ENCODE measurements around the gene THOC3.
"Not testable (repeated sequence)": the region's sequence is repeated elsewhere in the genome, so short reads cannot be mapped to it uniquely, and the experiment has no call there.

Gene THOC3, protein sequence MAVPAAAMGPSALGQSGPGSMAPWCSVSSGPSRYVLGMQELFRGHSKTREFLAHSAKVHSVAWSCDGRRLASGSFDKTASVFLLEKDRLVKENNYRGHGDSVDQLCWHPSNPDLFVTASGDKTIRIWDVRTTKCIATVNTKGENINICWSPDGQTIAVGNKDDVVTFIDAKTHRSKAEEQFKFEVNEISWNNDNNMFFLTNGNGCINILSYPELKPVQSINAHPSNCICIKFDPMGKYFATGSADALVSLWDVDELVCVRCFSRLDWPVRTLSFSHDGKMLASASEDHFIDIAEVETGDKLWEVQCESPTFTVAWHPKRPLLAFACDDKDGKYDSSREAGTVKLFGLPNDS

DNA sequence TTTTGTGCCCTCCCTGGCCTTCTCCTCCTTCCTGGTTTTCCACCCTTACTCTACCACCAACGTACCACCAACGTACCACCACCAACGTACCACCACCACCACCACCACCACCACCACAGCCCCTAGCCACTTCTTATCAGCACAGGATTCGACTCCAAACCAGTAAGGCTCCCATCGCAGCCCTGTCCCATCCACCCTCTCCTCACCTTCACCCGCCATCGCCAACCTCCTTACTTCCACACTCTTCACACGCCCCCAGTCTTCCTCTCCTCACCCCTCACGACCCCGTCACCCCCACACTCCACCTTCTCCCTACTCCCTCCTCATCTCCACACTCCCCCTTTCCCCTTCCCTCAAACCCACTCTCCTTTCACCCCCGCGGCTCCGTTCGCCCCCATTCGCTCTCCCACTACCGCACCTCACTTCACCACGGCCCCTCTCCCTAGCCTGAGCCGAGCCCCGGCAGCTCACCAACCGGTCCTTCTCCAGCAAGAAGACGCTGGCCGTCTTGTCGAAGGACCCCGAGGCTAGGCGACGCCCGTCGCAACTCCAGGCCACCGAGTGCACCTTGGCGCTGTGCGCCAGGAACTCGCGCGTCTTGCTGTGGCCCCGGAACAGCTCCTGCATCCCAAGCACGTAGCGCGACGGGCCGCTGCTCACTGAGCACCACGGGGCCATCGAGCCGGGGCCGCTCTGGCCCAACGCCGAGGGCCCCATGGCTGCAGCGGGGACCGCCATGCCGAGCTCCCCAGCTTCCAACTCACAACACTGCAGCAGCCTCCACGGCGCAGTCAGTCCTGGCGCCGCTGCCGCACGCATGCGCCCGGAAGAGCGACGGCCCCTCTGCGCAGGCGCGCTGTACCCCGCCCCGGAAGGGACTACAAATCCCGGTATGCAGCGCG, at the start of gene THOC3:
THOC3 (minus strand) TSS at position 845 of the 902 bp plus-strand sequence; CDS start at position 738, 107 bp downstream.
- peak; percentile 45 for DNase-seq (ENCODE audit: low spot score)

DNA sequence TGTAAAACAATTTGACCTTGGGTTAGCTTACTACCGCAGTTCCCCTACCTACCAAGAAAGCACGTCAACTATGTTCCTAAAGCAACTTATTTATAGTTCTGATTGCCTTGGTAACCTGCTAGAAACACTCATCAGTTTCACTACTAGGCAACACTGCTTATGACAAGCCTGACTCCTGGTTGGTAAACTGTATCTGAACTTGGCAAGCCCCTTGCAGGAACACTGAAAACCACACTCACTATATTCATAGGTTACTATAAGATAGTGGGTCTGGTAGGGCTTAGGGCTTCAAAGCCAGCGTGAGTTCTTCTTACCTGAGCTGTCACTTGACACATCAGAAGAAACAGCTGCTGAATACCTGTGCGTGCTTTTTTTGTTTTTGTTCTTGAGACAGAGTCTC, 49.2 kb upstream of the THOC3 start:
- not testable (repeated sequence) for DNase-seq (ENCODE audit: low spot score)

DNA sequence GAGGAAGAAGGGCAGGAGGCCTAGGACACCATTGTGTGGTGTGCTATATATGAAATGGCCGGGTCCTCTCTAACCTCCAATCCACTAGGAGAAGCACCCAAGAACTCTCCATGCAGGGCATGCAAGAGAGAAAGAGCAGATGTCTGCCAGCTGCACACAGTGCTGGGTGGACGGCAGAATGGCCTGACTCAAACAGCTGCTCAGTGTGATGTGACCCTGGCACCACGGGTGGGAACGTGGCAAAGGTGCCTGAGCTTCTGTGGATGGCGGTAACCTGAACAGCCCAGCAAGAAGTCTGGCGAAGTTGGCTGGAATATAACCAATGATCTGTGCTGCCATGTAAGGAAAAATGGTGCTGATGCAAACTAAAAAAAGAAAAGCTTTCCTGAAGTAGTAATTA, 46.2 kb upstream of the THOC3 start:
- not testable (repeated sequence) for DNase-seq (ENCODE audit: low spot score)

DNA sequence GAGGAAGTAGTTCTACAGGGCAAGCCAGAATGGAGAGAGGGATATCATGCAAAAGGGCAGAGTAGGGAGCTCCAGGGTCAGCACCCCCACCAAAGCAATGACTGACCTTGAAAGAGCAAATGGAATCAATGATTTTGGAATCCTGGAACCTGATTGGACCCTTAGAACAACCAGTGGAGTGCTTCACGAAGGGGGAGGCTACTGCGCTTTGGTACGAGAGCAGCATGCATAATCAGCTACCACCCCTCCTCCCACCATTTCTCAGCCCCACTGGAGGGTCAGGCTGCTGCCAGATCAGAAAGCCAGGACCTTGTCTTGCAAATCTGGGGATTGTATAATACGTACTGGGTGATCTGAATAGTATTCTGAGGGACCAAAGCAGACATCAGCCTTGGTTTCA, 43.0 kb upstream of the THOC3 start:
- DNase-seq (ENCODE audit: low spot score) = not testable (repeated sequence)

DNA sequence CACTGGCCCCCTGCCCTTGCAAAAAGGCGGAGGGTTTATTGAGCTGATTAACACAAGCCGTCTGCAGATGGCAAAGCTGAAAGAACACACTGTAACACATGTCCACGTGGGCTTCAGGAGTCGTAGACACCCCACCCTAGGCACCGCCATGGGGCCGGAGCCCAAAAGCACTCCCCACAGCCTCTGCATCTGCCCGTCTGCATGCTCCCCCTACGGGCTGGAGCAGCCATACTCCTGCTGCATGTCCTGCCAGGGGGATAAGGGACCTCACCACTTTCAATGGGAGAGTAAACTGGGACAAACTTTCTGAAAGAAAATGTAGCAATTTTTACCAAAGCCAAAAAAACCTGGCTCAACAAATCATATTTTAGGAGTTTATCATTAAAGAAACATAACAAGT, 42.1 kb upstream of the THOC3 start:
- not testable (repeated sequence) for DNase-seq (ENCODE audit: low spot score)

DNA sequence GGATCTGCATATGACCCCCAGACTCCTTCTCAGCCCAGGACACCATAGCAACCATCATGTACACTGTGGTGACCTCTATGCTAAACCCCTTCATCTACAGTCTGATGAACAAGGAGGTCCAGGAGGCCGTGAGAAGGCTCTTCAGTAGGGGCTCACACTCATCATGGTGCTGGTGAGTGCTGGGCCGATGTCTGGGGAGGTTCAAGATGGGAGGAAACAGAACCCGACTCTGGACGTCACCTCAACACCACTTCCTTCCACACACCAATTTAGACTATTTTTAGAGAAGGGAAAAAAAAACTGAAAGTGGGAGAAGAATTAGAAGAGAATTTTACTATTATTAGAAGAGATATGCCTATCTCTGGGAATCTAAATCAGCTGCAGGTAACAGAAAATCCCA, 39.1 kb upstream of the THOC3 start:
- DNase-seq (ENCODE audit: low spot score) = not testable (repeated sequence)

DNA sequence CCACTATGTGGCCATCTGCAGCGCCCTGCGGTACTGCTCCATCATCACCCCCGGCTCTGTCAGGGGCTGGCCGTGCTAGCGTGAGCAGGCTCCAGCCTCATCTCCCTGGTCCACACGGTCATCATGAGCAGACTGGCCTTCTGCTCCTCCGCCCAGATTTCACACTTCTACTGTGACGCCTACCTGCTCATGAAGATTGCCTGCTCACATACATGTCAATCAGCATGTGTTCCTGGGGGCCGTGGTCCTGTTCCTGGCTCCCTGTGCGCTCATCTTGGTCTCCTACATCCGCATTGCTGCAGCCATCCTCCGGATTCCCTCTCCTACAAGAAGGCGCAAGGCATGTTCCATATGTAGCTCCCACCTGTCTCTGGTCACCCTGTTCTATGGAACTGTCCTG, 38.7 kb upstream of the THOC3 start:
- DNase-seq (ENCODE audit: low spot score) = not testable (repeated sequence)

DNA sequence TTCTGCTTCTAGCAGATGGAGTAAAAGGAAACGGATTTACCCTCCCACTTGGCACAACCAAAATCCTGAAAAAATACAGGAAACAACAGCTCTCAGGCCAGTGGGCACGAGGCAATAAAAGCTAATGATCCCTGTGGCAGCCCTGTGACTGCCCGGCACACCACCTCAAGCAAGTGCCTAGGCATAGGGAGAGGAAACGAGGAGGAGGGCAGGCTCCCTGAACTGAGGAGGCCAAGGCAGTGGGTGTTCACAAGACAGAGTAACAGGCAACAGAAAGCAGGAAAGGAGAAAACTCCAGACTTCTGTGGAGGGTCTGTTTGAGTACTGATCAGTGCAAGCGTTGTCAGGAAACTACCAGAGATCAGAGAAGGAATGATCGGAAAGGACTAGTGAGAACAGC, 29.9 kb upstream of the THOC3 start:
- not testable (repeated sequence) for DNase-seq (ENCODE audit: low spot score)

DNA sequence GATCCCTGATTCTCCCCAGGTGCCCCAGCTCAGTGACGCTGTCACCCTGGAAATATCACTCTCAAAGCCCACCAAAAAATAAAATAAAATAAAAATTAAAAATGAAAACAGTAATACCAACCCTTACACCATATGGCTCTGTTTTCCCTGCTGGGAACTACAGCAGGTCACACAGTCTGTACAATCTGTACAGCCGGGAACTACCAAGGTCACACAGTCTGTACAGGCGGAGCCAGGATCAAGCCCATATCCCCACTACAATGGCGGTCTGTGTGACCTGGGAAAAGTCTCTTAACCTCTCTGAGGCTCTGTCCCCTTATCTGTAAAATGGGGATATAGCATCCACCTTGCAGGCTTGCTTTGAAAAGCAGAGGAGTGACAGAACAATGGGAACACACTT, 29.4 kb upstream of the THOC3 start:
- not testable (repeated sequence) for DNase-seq (ENCODE audit: low spot score)

DNA sequence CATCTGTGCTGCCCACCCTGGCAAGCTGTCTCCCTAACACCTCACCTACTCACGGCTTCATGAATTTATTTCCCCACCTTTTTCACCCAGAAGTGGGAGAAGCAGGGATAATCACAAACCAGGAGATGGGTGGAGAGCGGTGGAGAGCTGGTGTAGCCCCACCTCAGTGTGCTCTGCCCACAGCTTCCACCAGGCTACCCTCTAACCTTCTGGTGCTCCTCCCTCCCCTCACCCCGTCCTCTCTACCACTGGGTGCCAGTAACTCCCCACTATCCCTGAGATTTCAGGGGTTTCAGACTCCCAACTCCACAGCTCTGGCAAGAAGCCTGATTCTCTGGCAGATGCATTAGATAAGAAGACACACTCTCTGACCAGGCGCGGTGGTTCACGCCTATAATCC, 28.7 kb upstream of the THOC3 start:
- not testable (repeated sequence) for DNase-seq (ENCODE audit: low spot score)

DNA sequence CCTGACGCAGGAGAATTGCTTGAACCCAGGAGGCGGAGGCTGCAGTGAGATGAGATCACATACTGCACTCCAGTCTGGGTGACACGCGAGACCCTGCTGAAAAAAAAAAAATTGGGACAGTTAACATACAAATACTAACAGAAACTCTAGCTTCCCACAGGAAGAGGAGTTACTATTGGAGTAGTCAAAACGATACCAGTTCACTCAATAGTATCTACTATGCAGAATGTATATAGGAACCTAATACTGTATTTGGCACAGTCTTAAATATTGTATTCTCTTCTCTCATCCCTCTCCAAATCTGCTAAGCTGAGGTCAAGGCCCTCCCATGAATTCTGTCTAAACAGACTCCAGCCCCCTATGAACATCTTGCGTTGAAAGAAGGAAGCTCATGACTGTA, 27.4 kb upstream of the THOC3 start:
- not testable (repeated sequence) for DNase-seq (ENCODE audit: low spot score)

DNA sequence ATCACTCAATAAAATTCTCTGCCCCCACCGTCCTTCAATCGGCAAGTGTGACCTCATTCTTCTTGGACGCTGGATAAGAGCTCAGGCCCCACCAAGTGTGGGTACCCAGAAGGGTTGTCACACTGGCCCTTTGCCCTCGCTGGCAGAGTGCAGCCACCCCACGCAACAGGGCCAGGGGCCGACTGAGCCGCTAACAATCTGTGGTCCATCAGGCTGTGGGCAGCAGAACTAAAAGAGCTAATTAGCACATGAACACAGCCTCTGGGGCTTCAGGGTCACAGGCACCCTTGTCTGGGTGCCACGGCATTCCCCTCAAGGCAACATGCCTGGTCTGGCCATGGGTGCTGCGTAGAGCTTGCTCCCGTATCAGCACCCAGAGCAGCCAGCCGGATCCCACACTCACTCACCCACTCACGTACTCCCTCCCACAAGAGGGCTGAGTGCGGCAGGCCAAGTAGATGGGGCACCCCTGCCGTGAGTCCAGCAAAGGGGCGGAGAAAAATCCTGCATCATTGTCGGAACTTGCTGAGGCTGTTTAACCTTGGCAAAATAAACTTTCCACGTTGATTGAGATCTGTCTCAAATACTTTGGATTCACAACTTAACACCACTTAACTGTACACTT, 11.4 kb upstream of the THOC3 start:
- not testable (repeated sequence) for DNase-seq (ENCODE audit: low spot score)

DNA sequence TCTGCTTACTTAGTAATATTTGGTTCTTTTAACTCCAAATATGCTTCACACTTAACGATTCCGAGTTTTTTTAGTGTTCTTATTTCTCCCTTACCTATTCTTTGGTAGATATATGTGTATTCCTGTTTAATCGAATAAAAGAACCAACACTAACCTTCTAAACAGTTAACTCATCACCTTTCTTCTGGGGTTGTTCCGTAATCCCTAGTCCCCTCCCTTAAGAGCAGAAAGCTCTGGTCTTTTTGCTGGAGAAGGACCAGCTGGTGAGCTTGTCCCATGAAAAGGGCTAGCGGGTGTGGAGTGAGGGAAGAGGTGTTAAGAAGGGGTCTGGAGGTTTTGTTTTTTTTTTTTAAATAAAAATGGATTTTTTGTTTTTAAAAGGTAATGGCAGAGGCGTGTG, 266 bp upstream of the THOC3 start:
- not testable (repeated sequence) for DNase-seq (ENCODE audit: low spot score)

DNA sequence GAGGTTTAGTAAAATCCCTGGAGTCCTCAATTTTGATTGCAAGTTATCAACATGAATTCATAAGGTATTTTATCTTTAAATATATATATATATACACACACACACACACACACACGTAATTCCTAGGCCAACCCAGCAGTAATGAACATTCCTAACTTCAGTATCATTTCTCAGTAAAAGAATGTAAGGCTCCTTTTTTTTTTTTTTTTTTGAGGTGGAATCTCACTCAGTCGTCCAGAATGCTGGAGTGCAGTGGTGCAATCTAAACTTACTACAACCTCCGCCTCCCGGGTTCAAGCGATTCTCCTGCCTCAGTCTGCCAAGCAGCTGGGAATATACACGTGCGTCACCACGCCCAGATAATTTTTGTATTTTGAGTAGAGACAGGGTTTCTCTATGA, 5.8 kb downstream of the THOC3 start:
- not testable (repeated sequence) for DNase-seq (ENCODE audit: low spot score)

DNA sequence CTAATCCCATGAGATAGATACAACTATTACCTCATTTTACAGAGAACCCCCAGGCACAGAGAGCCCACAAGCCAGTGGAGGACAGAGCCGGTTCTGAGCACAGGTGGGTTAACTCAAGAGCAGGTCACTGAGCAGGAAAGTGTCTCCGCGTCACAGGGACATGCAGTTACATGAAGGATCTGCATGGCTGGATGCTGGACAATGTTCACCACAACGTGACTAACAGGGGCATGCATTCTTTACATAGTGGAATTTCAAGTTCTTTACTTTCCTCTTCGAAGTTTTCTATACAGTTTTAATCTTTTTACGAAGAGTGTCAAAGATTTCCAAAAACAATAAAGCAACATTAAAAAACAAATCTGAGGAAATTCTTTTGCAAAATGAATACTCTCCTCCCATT, 7.9 kb downstream of the THOC3 start:
- DNase-seq (ENCODE audit: low spot score) = not testable (repeated sequence)

DNA sequence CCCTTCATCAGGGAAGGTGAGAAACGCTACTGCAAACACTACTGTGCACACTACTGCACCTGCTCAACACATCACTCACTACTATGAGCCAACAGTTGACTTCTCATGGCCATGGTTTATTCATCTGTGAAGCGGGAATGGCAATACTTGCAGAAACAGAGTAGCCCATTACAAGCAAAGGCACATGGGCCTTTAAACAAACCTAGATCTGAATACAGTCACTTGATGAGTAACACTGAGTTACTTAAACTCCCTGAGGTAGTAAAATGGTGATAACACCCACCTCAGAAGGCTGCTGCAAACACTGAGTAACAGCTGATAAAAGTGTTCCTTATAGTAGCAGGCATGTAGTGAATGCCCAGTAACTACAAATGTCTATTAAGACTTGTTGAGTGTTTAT, 9.6 kb downstream of the THOC3 start:
- not testable (repeated sequence) for DNase-seq (ENCODE audit: low spot score)

DNA sequence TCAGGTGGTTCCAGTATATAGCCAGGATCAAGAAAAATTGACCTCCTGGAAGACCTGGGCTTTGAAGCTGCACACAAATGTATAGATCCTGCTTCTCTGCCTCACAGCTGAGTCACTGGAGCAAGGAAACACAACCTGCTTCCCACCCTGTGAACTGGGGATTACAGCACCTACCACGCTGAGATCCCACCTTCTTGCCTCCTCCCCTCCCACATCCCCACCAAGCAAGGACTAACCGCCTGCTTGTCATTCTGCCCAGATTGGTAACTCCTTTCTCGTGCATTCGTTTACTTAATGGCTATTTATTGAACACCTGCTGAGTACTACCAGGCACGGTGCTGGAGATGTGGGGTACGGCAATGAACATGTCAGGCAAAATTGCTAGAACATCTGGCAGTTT, 14.0 kb downstream of the THOC3 start:
- not testable (repeated sequence) for DNase-seq (ENCODE audit: low spot score)

DNA sequence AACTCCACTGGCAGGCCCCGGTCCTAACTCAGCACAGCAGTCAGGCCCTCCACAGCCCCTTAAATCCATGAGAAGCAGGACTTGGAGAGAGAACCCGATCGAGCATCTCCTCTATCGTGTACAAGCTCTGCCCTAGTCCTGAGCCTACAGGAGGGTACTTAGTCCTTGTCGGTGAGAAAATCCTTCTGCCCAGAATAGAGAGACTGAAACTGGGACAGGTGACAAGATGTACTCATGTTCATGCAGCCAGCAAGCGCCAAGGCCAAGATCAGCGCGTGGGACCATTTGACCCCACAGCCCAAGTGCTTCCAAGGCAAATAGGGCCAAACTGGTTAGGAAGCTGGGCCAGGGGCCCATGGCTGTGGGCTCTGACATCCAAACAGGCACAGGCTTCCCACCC, 15.3 kb downstream of the THOC3 start:
- not testable (repeated sequence) for DNase-seq (ENCODE audit: low spot score)

DNA sequence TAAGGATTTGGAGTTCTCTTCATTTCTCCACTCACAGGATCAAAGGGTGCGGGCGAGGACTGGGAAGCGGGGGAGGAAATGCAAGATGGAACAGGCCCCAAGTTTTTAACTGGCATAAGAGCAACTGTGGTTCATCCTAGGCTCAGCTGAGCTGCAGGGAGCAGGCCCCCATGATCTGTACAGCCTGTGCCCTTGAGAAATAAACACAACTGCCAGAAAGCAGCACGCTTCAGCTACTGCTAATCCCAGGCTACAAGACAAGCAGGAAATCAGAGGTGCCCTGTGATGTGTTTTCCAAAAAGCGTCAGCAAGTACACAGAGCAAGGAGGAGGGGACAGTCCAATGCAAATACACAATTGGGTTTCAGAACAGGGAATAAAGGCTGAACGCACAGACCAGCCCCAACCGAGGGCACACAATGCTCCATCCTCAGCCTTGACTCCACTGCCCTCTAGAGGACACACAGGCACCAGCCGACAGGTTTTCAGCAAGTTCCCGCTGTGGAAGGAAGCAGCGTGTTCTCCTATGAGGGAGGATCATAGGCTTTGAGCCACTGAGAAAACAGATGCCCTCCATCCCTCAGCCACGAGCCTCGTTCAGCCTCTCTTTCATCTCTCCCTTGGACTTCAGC, 16.7 kb downstream of the THOC3 start:
- DNase-seq (ENCODE audit: low spot score) = not testable (repeated sequence)

DNA sequence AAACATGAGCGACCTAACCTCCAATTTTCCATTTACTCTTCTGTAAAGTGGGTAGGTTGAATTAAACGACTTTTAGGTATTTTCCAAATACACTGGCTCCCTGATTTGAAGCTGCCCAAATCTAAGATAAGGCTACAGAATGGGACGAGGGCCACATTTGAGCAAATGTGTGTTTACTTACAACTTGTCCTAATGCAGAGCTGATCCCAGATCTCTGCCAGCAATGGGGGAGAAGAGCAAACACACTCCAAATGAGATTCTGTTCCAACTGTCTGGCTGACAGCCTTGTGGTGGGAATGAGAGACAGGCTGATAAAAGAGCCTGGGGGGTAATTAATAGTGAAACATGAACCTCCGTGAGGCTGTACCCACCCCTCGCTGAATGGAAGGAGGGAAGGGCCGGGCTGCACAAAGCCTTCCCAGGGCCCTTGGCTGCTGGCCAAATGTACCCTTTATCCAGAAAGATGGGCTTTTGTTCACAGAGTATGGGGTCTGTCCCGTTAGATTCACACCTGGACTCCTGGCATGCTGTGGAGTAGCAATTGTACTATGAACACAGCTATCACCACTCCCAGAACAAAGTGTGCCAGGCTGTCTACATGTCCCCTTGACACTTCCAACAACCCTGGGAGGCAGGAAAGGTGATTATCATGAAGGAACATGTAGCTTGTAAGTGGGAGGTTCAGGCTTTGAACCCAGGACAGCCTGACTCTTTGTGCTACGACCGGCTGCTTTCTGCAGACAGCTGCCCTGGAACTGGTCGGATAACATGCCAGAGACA, 19.6 kb downstream of the THOC3 start:
- DNase-seq (ENCODE audit: low spot score) = not testable (repeated sequence)

DNA sequence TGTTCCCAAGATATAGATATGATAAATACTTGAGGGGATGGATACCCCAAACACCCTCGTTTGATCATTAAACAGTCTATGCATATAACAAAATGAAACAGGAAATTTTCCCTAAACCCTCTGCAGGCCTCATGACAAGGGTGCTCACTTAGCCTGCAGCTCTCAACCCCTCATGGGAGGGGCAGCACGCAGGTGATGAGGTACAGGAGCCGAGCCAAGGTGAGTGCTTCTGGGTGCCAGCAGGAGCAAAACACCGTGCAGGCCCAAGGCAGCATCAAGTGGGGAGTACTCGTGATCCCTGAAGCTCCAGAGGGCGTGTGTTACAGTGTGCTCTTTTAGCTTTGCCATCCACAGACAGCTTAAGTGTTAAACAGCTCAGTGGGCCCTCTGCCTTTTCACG, 24.9 kb downstream of the THOC3 start:
- DNase-seq (ENCODE audit: low spot score) = not testable (repeated sequence)
